GM18526 (cell line): ENCODE data around the gene ZFP57.

Source experiments
- POLR2A ChIP-seq: IDR thresholded peaks from 3 replicates; pipeline ENCODE4 v1.6.1; 2011; ENCODE audit not compliant: insufficient read length; ENCODE audit errors: extremely low read depth

ZFP57 gene

DNA sequence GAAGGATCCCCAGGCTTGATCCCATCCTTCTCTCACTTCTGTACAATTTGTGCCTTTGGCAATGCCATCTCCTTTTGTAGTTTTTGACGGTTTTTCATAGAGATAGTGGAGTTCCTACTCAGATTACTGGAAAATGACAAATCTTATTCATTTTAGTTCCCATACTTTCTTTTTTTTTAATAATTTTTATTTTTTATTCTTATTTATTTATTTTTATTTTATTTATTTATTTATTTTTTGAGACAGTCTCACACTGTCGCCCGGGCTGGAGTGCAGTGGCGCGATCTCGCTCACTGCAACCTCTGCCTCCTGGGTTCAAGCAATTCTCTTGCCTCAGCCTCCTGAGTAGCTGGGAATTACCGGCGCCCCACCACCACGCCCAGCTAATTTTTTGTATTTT, 43.7 kb downstream of the ZFP57 start:
- TF ChIP-seq POLR2A, result no peak

DNA sequence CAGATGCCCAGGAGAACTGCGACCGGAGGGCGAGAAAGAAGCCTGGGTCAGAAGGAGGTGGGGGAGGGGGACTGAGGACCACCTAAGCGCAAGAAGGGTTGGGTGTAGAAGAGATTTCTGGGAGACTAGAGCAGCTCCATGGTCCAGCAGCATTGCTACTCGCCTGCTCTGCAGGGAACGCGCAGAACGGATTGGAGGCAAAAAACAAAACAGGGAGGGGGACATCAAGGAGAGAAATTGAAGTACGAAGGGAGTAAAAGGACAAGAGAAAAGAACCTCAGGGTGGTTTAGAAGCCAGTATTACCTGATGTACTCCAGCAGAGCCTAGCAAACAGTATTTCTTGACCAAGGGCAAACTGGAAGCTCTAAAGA, 47.4 kb downstream of the ZFP57 start:
- no peak for TF ChIP-seq POLR2A

- TF ChIP-seq POLR2A, result no peak
These were observed 48.0 kb downstream of the ZFP57 start, which contains the start of gene GABBR1 for GRCh38 chr6:29632789-29633533. GABBR1 (minus strand) TSS chr6:29633183; CDS start chr6:29632385, 798 bp downstream.

- no peak for TF ChIP-seq POLR2A
These were observed 48.9 kb downstream of the ZFP57 start for GRCh38 chr6:29631860-29632731.

DNA sequence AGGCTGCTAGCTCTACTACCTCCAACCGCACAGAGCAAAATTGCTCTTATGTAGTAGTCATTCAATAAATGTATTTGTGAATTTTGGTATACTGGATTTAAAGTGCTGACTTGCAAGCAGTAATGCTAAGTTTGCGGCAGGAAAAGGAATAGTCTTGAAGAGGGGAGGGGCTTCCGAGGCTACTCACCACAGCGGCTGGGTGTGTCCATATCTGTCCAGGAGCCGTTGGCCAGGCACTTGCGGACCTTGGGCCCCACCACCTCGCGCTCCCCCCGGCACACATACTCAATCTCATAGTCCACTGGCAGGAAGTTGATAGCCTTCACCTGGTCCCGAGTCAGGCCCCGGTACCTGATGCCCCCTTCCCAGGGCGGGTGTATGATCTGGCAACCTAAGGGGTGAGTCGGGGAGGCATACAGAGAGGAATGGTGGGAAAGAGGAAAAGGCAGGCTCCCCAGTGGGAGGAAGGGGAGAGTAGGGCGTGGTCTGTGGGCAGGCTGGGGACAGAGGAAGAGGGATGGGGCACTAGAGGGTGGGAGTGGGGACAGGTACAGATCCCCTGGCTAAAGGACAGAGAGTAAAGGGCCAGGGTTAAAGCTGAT, 49.6 kb downstream of the ZFP57 start:
- TF ChIP-seq POLR2A, result no peak

GRCh38 chr6:29630315-29630714, 50.6 kb downstream of the ZFP57 start:
- no peak for TF ChIP-seq POLR2A

- TF ChIP-seq POLR2A, result no peak
These were observed 51.4 kb downstream of the ZFP57 start for GRCh38 chr6:29629571-29629970.

DNA sequence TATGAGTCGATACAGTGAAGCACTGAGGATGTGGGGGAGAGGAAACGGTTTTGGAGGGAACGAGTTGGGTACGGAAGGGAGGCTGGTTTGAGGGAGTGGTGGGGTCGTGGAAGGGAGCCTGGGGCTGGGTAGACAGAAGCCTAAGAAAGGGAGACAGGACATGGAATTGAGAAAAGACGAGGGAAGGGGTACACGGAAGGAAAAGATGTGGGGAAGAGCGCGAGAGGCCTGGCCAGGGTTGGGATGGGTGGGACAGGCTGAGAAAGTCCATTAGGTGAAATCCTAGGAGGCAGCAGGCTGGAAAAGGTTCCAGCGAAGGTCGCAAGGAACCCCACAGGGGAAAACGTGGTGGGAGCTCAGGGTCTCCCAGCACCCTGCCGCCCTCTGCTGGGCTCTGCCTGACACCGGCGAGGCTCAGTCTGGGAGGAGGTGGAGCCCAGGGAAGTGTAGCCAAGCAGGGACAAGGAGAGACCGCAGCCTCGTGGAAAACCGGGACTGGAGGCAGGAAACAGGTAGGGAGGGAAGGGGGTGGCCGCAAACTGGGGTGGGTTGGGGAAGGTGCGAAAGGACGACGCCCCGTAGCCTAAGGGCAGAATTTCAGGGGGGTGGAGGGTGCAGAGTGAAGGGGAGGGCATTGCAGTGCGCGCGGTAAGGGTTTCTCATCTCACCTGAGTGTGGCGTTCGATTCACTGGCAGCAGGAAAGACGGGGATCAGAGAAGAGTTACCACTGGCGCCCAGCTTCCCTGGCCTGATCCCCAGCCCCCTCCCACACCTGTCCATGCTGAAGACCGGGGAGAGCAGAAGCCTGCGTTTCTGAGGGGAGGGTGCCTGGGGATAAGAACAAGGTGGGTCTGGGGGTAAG, 52.3 kb downstream of the ZFP57 start:
- no peak for TF ChIP-seq POLR2A

GRCh38 chr6:29627755-29628418, 53.1 kb downstream of the ZFP57 start:
- TF ChIP-seq POLR2A, result no peak

DNA sequence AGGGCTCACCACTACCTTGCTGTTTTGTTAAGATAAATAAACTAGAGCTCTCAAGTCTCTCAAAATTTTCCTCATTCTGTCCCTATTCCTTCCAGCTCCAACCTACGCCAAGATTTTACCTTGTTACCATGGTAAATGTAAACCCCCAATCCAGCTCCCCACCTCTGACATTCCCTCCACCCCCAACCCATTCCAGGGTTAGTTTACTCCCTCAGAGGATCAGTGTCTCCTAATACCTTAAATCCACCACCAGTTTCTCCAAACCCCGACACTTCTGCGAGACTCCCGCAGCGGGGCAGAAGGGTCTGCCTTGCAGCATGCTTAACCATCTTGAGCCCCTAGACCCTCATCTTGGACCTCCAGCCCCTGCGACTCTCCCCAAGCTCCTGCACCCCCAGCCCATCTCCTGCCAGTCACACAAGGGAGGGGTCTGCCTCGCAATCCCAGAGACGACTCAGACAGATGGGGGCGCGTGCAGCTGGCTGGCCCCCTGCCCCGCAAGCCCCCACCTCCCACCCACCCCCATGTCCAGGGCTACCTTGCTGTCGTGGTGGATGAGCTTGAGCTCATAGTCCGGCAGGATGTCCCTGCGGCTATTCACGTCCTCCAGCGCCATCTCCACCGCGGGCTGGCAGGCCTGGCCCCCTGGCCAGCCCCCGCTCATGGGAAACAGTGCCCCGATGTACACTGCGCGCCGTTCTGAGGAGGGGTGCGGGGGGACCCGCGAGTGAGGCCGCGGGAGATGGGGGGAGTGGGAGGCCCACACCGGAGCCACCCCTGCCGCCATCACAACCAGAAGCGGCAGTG, 53.8 kb downstream of the ZFP57 start:
- no peak for TF ChIP-seq POLR2A

DNA sequence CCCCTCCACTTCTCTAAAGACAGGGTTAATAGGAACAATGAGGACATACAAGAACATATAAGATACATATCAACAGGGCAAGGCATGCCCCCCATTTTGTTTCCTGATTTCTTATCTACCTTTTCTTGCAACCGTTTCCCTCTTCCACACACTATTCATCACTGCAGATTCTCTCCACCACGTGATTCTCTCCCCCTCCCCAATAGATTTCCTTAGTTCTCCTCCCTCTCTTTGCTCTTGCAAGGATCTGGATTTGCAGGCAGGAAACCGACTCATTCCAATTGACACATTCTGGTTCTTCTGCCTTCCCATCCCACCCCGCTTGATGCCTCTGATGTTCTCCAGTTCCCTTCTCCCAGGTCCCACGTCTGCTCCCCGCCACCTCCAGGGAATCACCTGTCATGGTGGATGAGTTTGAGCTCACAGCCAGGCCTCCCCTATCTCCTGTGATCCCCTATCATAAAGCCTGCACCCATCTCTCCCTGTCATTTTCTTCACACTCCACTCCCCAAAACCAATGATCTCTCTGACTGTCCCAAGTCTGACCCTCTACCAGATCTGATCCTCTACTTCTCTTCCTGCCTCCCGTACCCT, 55.5 kb downstream of the ZFP57 start:
- TF ChIP-seq POLR2A, result no peak

- TF ChIP-seq POLR2A, result no peak
These were observed 56.4 kb downstream of the ZFP57 start for GRCh38 chr6:29624520-29624961.
